IMR-90 (cell line): ENCODE results near the gene MAGEB1. TPM values are rescaled to one million over a fixed set of nuclear protein-coding genes. Genes with fewer than 3 reads are reported as not detected.
A peak's percentile ranks its signal among the peaks of the same experiment; 100 is the strongest.

Experiments used
- ATAC-seq: fragments of 200-7000 bp; cut with Tn5 transposase; 2 replicates; pipeline ENCODE4 v1.9.1; 2020; ENCODE audit warnings: low read depth, mild to moderate bottlenecking, moderate library complexity
- BruUV-seq: library from RNA; stranded (reverse); fragments of 400-500 nt; replicated peaks from 2 replicates; lab custom pipeline; 2021; lab: Mats Ljungman, UMichigan
- CTCF ChIA-PET: fragments of 300-600 bp; formaldehyde crosslinking; extraction: SDS; loops from one replicate; lab custom pipeline; 2021; ENCODE audit warnings: antibody characterized with exemption; lab: Yijun Ruan, JAX
- POLR2A ChIA-PET: fragments of 300-600 bp; sonication (Branson Sonifier 250); formaldehyde crosslinking; loops from one replicate; lab custom pipeline; 2022; ENCODE audit warnings: antibody characterized with exemption; ENCODE audit not compliant: unreplicated experiment; lab: Charles Lee
- DNase-seq: peaks from one replicate; pipeline ENCODE4 v3.0.0; 2013
- H2AFZ ChIP-seq: replicated peaks from 2 replicates; pipeline ENCODE3; 2013; ENCODE audit warnings: low read length, mild to moderate bottlenecking; ENCODE audit not compliant: poor library complexity
- H2AK5ac ChIP-seq: 2 replicates; pipeline ENCODE4 v1.6.1; 2013; ENCODE audit warnings: low read depth, low read length, inconsistent platforms
- H2AK9ac ChIP-seq: replicated peaks from 2 replicates; pipeline ENCODE3; 2013; ENCODE audit warnings: mild to moderate bottlenecking, low read depth, low read length, moderate library complexity; ENCODE audit not compliant: poor library complexity
- H2BK120ac ChIP-seq: 2 replicates; pipeline ENCODE4 v1.6.1; 2013; ENCODE audit warnings: low read depth, low read length, inconsistent platforms
- H2BK15ac ChIP-seq: 3 replicates; pipeline ENCODE4 v1.6.1; 2013; ENCODE audit warnings: low read depth, low read length, inconsistent platforms
- H2BK20ac ChIP-seq: 2 replicates; pipeline ENCODE4 v1.6.1; 2013; ENCODE audit warnings: low read depth, mild to moderate bottlenecking, inconsistent platforms, low read length, moderate library complexity
- H2BK5ac ChIP-seq: 2 replicates; pipeline ENCODE4 v1.6.1; 2013; ENCODE audit warnings: mild to moderate bottlenecking, low read depth, low read length, inconsistent platforms; ENCODE audit not compliant: poor library complexity, severe bottlenecking
- H3K14ac ChIP-seq: replicated peaks from 2 replicates; pipeline ENCODE4 v1.6.1; 2013; ENCODE audit warnings: low read depth, low read length, inconsistent platforms
- H3K18ac ChIP-seq: 2 replicates; pipeline ENCODE4 v1.6.1; 2013; ENCODE audit warnings: low read depth, low read length, control low read depth
- H3K23ac ChIP-seq: 2 replicates; pipeline ENCODE4 v1.6.1; 2013; ENCODE audit warnings: low read depth, low read length, inconsistent platforms
- H3K27ac ChIP-seq: 2 replicates; pipeline ENCODE4 v1.5.1; 2013; ENCODE audit warnings: mild to moderate bottlenecking, control low read depth, low read length; ENCODE audit not compliant: insufficient read depth
- H3K27me3 ChIP-seq: 2 replicates; pipeline ENCODE4 v1.6.1; 2013; ENCODE audit warnings: low read length; ENCODE audit not compliant: control insufficient read depth, insufficient read depth
- H3K36me3 ChIP-seq: 2 replicates; pipeline ENCODE4 v1.6.1; 2013; ENCODE audit warnings: low read length, mixed read lengths; ENCODE audit not compliant: control insufficient read depth, insufficient read depth
- H3K4ac ChIP-seq: 2 replicates; pipeline ENCODE4 v1.6.1; 2013; ENCODE audit warnings: low read depth, low read length, inconsistent platforms
- H3K4me1 ChIP-seq: 2 replicates; pipeline ENCODE4 v1.6.1; 2013; ENCODE audit warnings: low read length, mixed read lengths; ENCODE audit not compliant: control insufficient read depth, insufficient read depth
- H3K4me2 ChIP-seq: 2 replicates; pipeline ENCODE4 v1.6.1; 2013; ENCODE audit warnings: low read depth, mild to moderate bottlenecking, control low read depth, low read length, moderate library complexity
- H3K4me3 ChIP-seq: 2 replicates; pipeline ENCODE4 v1.5.1; 2013; ENCODE audit warnings: low read depth, mild to moderate bottlenecking, control low read depth, low read length, moderate library complexity; ENCODE audit not compliant: insufficient read depth
- H3K56ac ChIP-seq: 2 replicates; pipeline ENCODE4 v1.6.1; 2013; ENCODE audit warnings: low read length, inconsistent platforms; ENCODE audit not compliant: insufficient read depth; ENCODE audit errors: extremely low read depth
- H3K79me1 ChIP-seq, 2 experiments: 2 replicates each; pipeline ENCODE4 v1.6.1; 2013; ENCODE audit warnings: low read length in 2 of 2, inconsistent platforms in 1 of 2, low read depth in 1 of 2
- H3K9ac ChIP-seq: 2 replicates; pipeline ENCODE4 v1.6.1; 2013; ENCODE audit warnings: low read depth, low read length, control low read depth
- H3K9me1 ChIP-seq: 2 replicates; pipeline ENCODE4 v1.6.1; 2013; ENCODE audit warnings: low read length, inconsistent platforms; ENCODE audit not compliant: insufficient read depth
- H3K9me3 ChIP-seq: 2 replicates; pipeline ENCODE4 v1.6.1; 2013; ENCODE audit warnings: low read length; ENCODE audit not compliant: control insufficient read depth, insufficient read depth
- H4K20me1 ChIP-seq: 2 replicates; pipeline ENCODE4 v1.6.1; 2013; ENCODE audit warnings: low read length, inconsistent platforms; ENCODE audit not compliant: insufficient read depth
- H4K5ac ChIP-seq: 2 replicates; pipeline ENCODE4 v1.6.1; 2013; ENCODE audit warnings: mild to moderate bottlenecking, low read depth, low read length, control low read depth
- H4K8ac ChIP-seq, 2 experiments: 2 replicates each; pipeline ENCODE4 v1.6.1; 2013; ENCODE audit warnings: low read depth in 2 of 2, low read length in 2 of 2, control low read depth in 1 of 2, inconsistent platforms in 1 of 2
- H4K91ac ChIP-seq: 2 replicates; pipeline ENCODE4 v1.6.1; 2013; ENCODE audit warnings: low read depth, low read length, inconsistent platforms; ENCODE audit not compliant: insufficient read depth
- MAFK ChIP-seq: IDR thresholded peaks from 2 replicates; pipeline ENCODE4 v1.6.1; 2012; ENCODE audit warnings: low read depth, low read length, improper control_type of control experiment
- dilution Hi-C: fragments of 300-500 bp; cut with HindIII; formaldehyde crosslinking; loops from one replicate; pipeline ENCODE4 v1.14.3; 2018; ENCODE audit warnings: low sequenced_read_pairs; ENCODE audit not compliant: unreplicated experiment
- in situ Hi-C: fragments of 300-500 bp; cut with MboI; formaldehyde crosslinking; loops from 3 replicates; pipeline ENCODE4 v1.14.3; 2019; ENCODE audit warnings: low sequenced_read_pairs, inconsistent platforms, mixed read lengths
- intact Hi-C: fragments of 100-400 bp; cut with micrococcal nuclease; formaldehyde crosslinking; loops from 2 replicates; pipeline ENCODE4 v1.10.0; 2022
- polyA plus RNA-seq, 3 experiments: library from polyadenylated mRNA; depleted of rRNA; stranded (reverse); fragments of >200 nt; gene quantifications; 2 replicates each; pipeline ENCODE4 v1.2.3, GENCODE V29; 2012; ENCODE audit warnings: low replicate concordance in 1 of 3
- total RNA-seq: library from RNA; depleted of rRNA; stranded (reverse); fragments of >200 nt; gene quantifications from 2 replicates; pipeline ENCODE4 v1.2.3, GENCODE V29; 2012
- TF ChIP-seq, protein P1 (sequence below): conservative IDR thresholded peaks from 2 replicates; pipeline ENCODE4 v1.5.1; 2012; ENCODE audit warnings: mild to moderate bottlenecking, low read depth, low read length, improper control_type of control experiment

MAGEB1 gene
- total and polyA plus RNA-seq, 2 of the 4 experiments (the other 2 are of a cell fraction), result not detected

DNA sequence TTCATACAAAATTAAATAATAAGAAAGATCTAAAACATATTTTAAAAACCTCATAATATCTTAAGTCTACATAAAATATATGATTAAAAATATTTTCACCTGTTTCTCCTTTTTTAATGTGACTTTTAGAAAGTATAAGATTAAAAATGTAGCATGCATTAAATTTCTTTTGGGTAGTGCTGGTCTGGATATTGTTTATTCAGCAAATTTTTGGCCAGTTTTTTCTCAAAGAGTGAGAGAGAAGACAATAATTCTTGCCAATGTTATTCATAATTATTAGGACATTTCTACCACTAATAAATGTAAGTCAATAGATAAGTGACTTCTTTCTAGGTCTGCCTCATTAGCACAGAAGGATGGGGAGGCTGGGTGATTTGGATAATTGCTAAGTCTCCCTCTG is 14.1 kb downstream of the MAGEB1 start:
- Histone ChIP-seq H3K27ac (no peak overlapping the region), H3K9ac (no peak overlapping the region), H2AK9ac (no peak overlapping the region), H3K9me1 (no peaks in the 10 kb centered on the region), H3K27me3 (peaks cover 5% of the 10 kb centered on the region), H4K8ac (no peak overlapping the region), H3K23ac (no peak overlapping the region), H4K91ac (no peak overlapping the region), H3K36me3 (no peaks in the 10 kb centered on the region), H3K56ac (no peak overlapping the region), H3K4me3 (no peak overlapping the region), H4K20me1 (no peaks in the 10 kb centered on the region), H3K79me1 (no peaks in the 10 kb centered on the region), H3K9me3 (no peaks in the 10 kb centered on the region), H2AFZ (no peak overlapping the region), H2BK20ac (no peak overlapping the region), H3K18ac (no peak overlapping the region), H3K4me1 (no peaks in the 10 kb centered on the region), H4K5ac (no peak overlapping the region), H3K4ac (no peak overlapping the region), H2BK5ac (no peak overlapping the region), H2BK15ac (no peak overlapping the region), H2AK5ac (no peak overlapping the region), H3K4me2 (no peak overlapping the region), H2BK120ac (no peak overlapping the region), H3K14ac (no peak overlapping the region)
- in situ Hi-C loops (no loop called here), intact Hi-C loops (no loop called here), dilution Hi-C loops (no loop called here)
- ChIA-PET CTCF (interaction anchor here (0.7 kb wide), 1 partner anchor 139 kb away, joined by 3 read pairs; no protein-coding TSS in a partner anchor), POLR2A (no interaction called here)
- peak; percentile 62; the same call in 1 of the 2 replicates for TF ChIP-seq MAFK
- TF ChIP-seq, protein P1, sequence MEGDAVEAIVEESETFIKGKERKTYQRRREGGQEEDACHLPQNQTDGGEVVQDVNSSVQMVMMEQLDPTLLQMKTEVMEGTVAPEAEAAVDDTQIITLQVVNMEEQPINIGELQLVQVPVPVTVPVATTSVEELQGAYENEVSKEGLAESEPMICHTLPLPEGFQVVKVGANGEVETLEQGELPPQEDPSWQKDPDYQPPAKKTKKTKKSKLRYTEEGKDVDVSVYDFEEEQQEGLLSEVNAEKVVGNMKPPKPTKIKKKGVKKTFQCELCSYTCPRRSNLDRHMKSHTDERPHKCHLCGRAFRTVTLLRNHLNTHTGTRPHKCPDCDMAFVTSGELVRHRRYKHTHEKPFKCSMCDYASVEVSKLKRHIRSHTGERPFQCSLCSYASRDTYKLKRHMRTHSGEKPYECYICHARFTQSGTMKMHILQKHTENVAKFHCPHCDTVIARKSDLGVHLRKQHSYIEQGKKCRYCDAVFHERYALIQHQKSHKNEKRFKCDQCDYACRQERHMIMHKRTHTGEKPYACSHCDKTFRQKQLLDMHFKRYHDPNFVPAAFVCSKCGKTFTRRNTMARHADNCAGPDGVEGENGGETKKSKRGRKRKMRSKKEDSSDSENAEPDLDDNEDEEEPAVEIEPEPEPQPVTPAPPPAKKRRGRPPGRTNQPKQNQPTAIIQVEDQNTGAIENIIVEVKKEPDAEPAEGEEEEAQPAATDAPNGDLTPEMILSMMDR, result no peak
- BruUV-seq, result no TSS peak
- DNase-seq, result no peak
- ATAC-seq, result no peak
